Fibroblast of lung (primary cell): Measurements from ENCODE around the gene BCCIP. TPM values are rescaled to one million over a fixed set of nuclear protein-coding genes. Genes with fewer than 3 reads are reported as not detected.

Experiments
- DNase-seq, 2 donors: peaks; one replicate each; pipeline versions ENCODE4 v3.0.0 to v3.0.0-alpha.2; 2010; ENCODE audit warnings: low read depth in 2 of 2
- H2AFZ ChIP-seq: 2 replicates; pipeline ENCODE4 v1.5.1; 2012; ENCODE audit warnings: low read length, control low read depth, inconsistent platforms
- H3K27ac ChIP-seq: 2 replicates; pipeline ENCODE4 v1.5.1; 2011; ENCODE audit warnings: low read length, control low read depth; ENCODE audit not compliant: insufficient read depth
- H3K27me3 ChIP-seq: 2 replicates; pipeline ENCODE4 v1.5.1; 2011; ENCODE audit warnings: mild to moderate bottlenecking, low read length; ENCODE audit not compliant: control insufficient read depth, insufficient read depth
- H3K36me3 ChIP-seq: 2 replicates; pipeline ENCODE4 v1.5.1; 2011; ENCODE audit warnings: low read length; ENCODE audit not compliant: control insufficient read depth, insufficient read depth
- H3K4me1 ChIP-seq: 2 replicates; pipeline ENCODE4 v1.5.1; 2011; ENCODE audit warnings: low read length; ENCODE audit not compliant: control insufficient read depth, insufficient read depth; ENCODE audit errors: extremely low read depth
- H3K4me2 ChIP-seq: 2 replicates; pipeline ENCODE4 v1.5.1; 2011; ENCODE audit warnings: low read length, control low read depth; ENCODE audit not compliant: insufficient read depth; ENCODE audit errors: extremely low read depth
- H3K4me3 ChIP-seq, 4 experiments: fragments of 200-600 bp in 1 of 4; sonication (generic) in 1 of 4; replicated peaks in 1 of 4; 2 replicates each; pipeline ENCODE4 v1.5.1; 2011 to 2016; ENCODE audit warnings: low read length in 4 of 4, low read depth in 3 of 4, mild to moderate bottlenecking in 3 of 4, control low read depth in 2 of 4, inconsistent platforms in 1 of 4, mixed read lengths in 1 of 4; ENCODE audit not compliant: insufficient read depth in 1 of 4; ENCODE audit errors: control extremely low read depth in 1 of 4
- H3K79me2 ChIP-seq: 2 replicates; pipeline ENCODE4 v1.5.1; 2012; ENCODE audit warnings: mild to moderate bottlenecking, low read length, inconsistent platforms; ENCODE audit not compliant: control insufficient read depth, insufficient read depth
- H3K9ac ChIP-seq: 2 replicates; pipeline ENCODE4 v1.5.1; 2011; ENCODE audit warnings: mild to moderate bottlenecking, low read length, control low read depth; ENCODE audit not compliant: insufficient read depth
- H3K9me3 ChIP-seq: 2 replicates; pipeline ENCODE4 v1.5.1; 2012; ENCODE audit warnings: low read depth, low read length; ENCODE audit not compliant: control insufficient read depth, insufficient read depth
- H4K20me1 ChIP-seq: 2 replicates; pipeline ENCODE4 v1.5.1; 2011; ENCODE audit warnings: low read length; ENCODE audit not compliant: control insufficient read depth, insufficient read depth; ENCODE audit errors: extremely low read depth
- EZH2 ChIP-seq: IDR thresholded peaks from 2 replicates; pipeline ENCODE4 v1.5.1; 2012; ENCODE audit warnings: low read length, control low read depth, mild to moderate bottlenecking; ENCODE audit errors: missing control alignments
- polyA plus RNA-seq, 2 donors: library from polyadenylated mRNA; depleted of rRNA in 1 of 2; stranded (reverse) in 1 of 2; unstranded in 1 of 2; fragments of >200 nt; gene quantifications; 2 replicates each; pipeline ENCODE4 v1.2.1, GENCODE V29; 2011 to 2012; ENCODE audit warnings: missing spikeins in 1 of 2
- total RNA-seq: library from RNA; depleted of rRNA; stranded (reverse); fragments of >200 nt; gene quantifications from 2 replicates; pipeline ENCODE4 v1.2.1, GENCODE V29; 2014
- TF ChIP-seq, protein P1 (sequence below), 2 donors: IDR thresholded peaks in 1 of 2; conservative IDR thresholded peaks in 1 of 2; 1 replicate in 1 of 2; 2 replicates in 1 of 2; pipeline ENCODE4 v1.5.1; 2011 to 2012; ENCODE audit warnings: low read length in 2 of 2, control low read depth in 1 of 2, inconsistent platforms in 1 of 2, low read depth in 1 of 2, mild to moderate bottlenecking in 1 of 2

Gene BCCIP
- total and polyA plus RNA-seq, 2 donors (not counting 1 experiment from before 2014, with no cell fraction given), result 32.0 to 72.2 TPM

DNA sequence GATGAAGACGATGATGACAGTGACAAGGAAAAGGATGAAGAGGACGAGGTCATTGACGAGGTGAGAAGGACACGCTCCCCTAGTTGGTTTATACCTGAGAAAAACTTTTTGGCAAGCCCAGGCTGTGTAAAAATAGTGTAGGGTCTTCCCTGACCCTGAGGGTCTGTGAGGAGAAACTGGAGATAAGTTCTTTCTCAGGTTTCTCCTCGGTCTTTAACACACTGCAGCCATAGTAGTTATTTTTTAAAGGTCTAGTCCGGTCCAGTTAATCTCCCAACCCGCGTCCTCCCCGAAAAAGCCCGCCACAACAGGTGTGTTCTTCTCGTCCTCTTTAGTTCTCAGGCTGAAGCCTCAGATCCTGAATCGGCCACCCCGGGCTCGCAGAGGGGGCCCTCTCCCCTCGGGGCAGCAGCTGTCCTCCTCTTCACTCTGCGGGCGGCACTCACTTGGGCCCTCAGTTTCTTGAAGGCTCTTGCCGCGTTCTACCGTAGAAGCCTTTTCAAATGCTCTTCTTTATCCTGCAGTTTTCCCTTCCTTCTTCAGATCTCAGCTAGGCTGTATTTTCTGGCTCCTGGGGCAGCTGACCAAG is 411 bp downstream of the BCCIP start:
- Histone ChIP-seq H3K36me3 (peaks cover 8% of the 10 kb centered on the region), H3K79me2 (peaks cover 47% of the 10 kb centered on the region), H3K27me3 (no peaks in the 10 kb centered on the region)

DNA sequence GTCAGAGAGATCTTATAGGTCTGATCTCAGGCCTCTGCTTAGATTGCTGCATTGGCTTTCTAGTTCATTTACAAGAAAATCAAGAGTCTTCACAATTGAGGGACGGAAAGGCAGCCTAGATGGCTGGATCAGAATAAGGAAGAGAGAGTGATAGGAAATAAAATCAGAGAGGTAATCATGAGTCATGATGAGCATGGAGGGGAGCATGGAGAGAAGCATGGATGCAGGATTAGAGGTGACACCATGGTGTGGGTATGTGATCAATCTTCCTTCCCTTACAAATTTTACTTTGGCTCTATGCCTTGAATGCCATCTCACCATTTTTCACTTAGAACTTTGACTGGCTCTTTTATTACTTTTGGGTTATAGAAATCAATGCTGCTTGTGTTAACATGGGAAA is 1.4 kb downstream of the BCCIP start:
- TF ChIP-seq EZH2, result no peak
- TF ChIP-seq, protein P1, sequence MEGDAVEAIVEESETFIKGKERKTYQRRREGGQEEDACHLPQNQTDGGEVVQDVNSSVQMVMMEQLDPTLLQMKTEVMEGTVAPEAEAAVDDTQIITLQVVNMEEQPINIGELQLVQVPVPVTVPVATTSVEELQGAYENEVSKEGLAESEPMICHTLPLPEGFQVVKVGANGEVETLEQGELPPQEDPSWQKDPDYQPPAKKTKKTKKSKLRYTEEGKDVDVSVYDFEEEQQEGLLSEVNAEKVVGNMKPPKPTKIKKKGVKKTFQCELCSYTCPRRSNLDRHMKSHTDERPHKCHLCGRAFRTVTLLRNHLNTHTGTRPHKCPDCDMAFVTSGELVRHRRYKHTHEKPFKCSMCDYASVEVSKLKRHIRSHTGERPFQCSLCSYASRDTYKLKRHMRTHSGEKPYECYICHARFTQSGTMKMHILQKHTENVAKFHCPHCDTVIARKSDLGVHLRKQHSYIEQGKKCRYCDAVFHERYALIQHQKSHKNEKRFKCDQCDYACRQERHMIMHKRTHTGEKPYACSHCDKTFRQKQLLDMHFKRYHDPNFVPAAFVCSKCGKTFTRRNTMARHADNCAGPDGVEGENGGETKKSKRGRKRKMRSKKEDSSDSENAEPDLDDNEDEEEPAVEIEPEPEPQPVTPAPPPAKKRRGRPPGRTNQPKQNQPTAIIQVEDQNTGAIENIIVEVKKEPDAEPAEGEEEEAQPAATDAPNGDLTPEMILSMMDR (conservative IDR thresholded peaks at IDR 0.05 in 1 of 2, IDR thresholded peaks at IDR 0.05 in 1 of 2; ENCODE audit: low read depth in 1 of 2, low read length in 2 of 2), result no peak
- DNase-seq, result peak in 1 of 2 donors; percentile 61
- H3K27me3 ChIP-seq, result no peaks in the 10 kb centered on the region
- peaks cover 10% of the 10 kb centered on the region for H3K4me1 ChIP-seq
- H3K27ac ChIP-seq, result peak overlapping the region; percentile 100
- no peak overlapping the region for H3K9ac ChIP-seq
- peaks cover 47% of the 10 kb centered on the region for H3K79me2 ChIP-seq
- peaks cover 11% of the 10 kb centered on the region for H3K36me3 ChIP-seq
- H3K4me2 ChIP-seq, result peak overlapping the region; percentile 89
- H2AFZ ChIP-seq, result no peak overlapping the region
- H3K4me3 ChIP-seq, result peak overlapping the region; percentile 64 to 99 (median 86)
- no peaks in the 10 kb centered on the region for H3K9me3 ChIP-seq
- no peaks in the 10 kb centered on the region for H4K20me1 ChIP-seq

More for the DNA sequence above, 411 bp downstream of the BCCIP start:
- TF ChIP-seq EZH2, result no peak
- TF ChIP-seq, protein P1 (conservative IDR thresholded peaks at IDR 0.05 in 1 of 2, IDR thresholded peaks at IDR 0.05 in 1 of 2; ENCODE audit: low read depth in 1 of 2, low read length in 2 of 2), result no peak
- Histone ChIP-seq H4K20me1 (no peaks in the 10 kb centered on the region), H3K9me3 (no peaks in the 10 kb centered on the region), H3K4me1 (peaks cover 10% of the 10 kb centered on the region), H2AFZ (peak overlapping the region; percentile 100), H3K9ac (peak overlapping the region; percentile 96), H3K4me2 (peak overlapping the region; percentile 89), H3K4me3 (peak overlapping the region; percentile 64 to 99 (median 86)), H3K27ac (peak overlapping the region; percentile 100)
- peak in 1 of 2 donors; percentile 3 for DNase-seq

DNA sequence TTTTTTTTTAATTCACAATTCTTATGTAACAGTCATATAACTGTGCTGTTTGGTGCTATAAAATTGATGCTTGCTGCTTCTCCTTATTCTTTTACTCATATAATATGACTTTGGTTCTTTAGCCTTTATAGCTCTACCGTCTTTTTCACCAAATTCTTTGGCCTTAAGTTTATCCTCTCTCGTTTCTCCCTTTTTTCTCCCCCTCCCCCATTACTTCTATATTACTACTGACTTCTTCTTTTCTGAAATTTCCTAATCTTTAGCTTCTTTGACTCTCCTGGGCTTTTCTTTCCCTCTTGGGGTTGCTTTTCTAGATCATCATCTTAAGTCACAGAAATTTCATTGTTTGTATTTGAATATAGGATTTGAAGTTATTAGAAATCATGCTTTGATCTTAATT is 3.8 kb downstream of the BCCIP start:
- Histone ChIP-seq H2AFZ (no peak overlapping the region), H3K4me3 (no peak overlapping the region), H3K27me3 (no peaks in the 10 kb centered on the region), H3K9ac (no peak overlapping the region), H3K4me1 (peaks cover 8% of the 10 kb centered on the region), H3K4me2 (no peak overlapping the region), H3K27ac (no peak overlapping the region), H3K9me3 (no peaks in the 10 kb centered on the region), H3K79me2 (peaks cover 42% of the 10 kb centered on the region), H4K20me1 (no peaks in the 10 kb centered on the region), H3K36me3 (peaks cover 13% of the 10 kb centered on the region)
- TF ChIP-seq EZH2, result no peak
- TF ChIP-seq, protein P1 (conservative IDR thresholded peaks at IDR 0.05 in 1 of 2, IDR thresholded peaks at IDR 0.05 in 1 of 2; ENCODE audit: low read depth in 1 of 2, low read length in 2 of 2), result no peak
- DNase-seq, result no peak
